Measurements from ENCODE around the gene ZNF81. TPM values are rescaled to one million over a fixed set of nuclear protein-coding genes. Genes with fewer than 3 reads are reported as not detected.

Gene ZNF81
- total and polyA plus RNA-seq, 2 experiments from 2014 or later: 6.9 to 12.7 TPM

Other genes with a start within 250 kb of the ZNF81 start
- 1.8 and 2.0 TPM in 2 replicates for gene SYN1, start 217.0 kb upstream of the ZNF81 start, total RNA-seq
- gene SYN1, start 217.0 kb upstream of the ZNF81 start, polyA plus RNA-seq: 10.8 and 12.6 TPM in 2 replicates
- 0.07 and 0.09 TPM in 2 replicates for gene CFP, start 207.0 kb upstream of the ZNF81 start, total RNA-seq
- 0.13 TPM in 1 of 2 replicates, not detected in the other for gene CFP, start 207.0 kb upstream of the ZNF81 start, polyA plus RNA-seq
- gene ELK1, start 186.3 kb upstream of the ZNF81 start, total RNA-seq: 36.6 and 39.4 TPM in 2 replicates
- gene ELK1, start 186.3 kb upstream of the ZNF81 start, polyA plus RNA-seq: 20.6 and 32.3 TPM in 2 replicates
- gene UXT, start 177.7 kb upstream of the ZNF81 start, total RNA-seq: 84.0 and 86.9 TPM in 2 replicates
- 128 and 151 TPM in 2 replicates for gene UXT, start 177.7 kb upstream of the ZNF81 start, polyA plus RNA-seq
- 2.3 and 4.1 TPM in 2 replicates for gene ZNF182, start 167.1 kb downstream of the ZNF81 start, total RNA-seq
- 3.1 and 6.3 TPM in 2 replicates for gene ZNF182, start 167.1 kb downstream of the ZNF81 start, polyA plus RNA-seq
- gene SPACA5, start 170.1 kb downstream of the ZNF81 start, total RNA-seq: not detected in 2 replicates
- gene SPACA5, start 170.1 kb downstream of the ZNF81 start, polyA plus RNA-seq: not detected in 2 replicates
- 1.2 and 1.6 TPM in 2 replicates for gene ZNF630, start 234.7 kb downstream of the ZNF81 start, total RNA-seq
- gene ZNF630, start 234.7 kb downstream of the ZNF81 start, polyA plus RNA-seq: 1.7 and 2.2 TPM in 2 replicates

Data from cardiac muscle cell (in vitro differentiated cells and primary cell).